ENCODE data around the gene VIT.
"Not testable (repeated sequence)": the region's sequence is repeated elsewhere in the genome, so short reads cannot be mapped to it uniquely, and the experiment has no call there.

Gene VIT

GRCh38 chr2:36680012-36680411 lies 16.5 kb upstream of the VIT start:
- DNase-seq, result no peak

- no peak for DNase-seq
Observed at GRCh38 chr2:36682562-36682961, 13.9 kb upstream of the VIT start.

GRCh38 chr2:36683002-36683401 lies 13.5 kb upstream of the VIT start:
- no peak for DNase-seq

DNA sequence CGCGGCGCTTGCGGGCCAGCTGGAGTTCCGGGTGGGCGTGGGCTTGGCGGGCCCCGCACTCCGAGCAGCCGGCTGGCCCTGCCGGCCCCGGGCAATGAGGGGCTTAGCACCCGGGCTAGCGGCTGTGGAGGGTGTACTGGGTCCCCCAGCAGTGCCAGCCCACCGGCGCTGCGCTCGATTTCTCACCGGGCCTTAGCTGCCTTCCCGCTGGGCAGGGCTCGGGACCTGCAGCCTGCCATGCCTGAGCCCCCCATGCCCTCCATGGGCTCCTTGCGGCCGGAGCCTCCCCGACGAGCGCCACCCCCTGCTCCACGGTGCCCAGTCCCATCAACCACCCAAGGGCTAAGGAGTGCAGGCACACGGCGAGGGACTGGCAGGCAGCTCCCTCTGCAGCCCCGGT lies 8.2 kb upstream of the VIT start:
- not testable (repeated sequence) for DNase-seq

GRCh38 chr2:36689013-36689412 lies 7.5 kb upstream of the VIT start:
- not testable (repeated sequence) for DNase-seq

DNA sequence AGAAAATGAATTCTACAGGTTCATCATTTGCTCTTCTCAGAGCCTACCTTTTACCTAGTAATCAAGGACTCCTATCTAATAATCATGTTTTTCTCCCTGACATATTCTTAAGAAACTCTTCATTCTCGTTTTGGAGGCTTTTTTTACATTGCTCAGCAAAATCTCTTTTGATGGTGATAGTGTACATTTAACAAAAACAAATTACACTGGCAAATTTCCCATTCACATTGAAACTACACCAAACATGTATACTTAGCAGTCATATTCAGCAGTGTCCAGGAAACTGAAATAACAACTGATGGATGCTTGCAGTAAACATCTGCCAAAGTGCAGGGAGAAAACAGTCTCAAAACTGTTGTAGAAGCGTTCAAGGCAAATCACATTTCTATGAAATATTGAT lies 4.4 kb upstream of the VIT start:
- no peak for DNase-seq

- DNase-seq, result no peak
Observed at GRCh38 chr2:36693825-36694224, 2.7 kb upstream of the VIT start.

DNA sequence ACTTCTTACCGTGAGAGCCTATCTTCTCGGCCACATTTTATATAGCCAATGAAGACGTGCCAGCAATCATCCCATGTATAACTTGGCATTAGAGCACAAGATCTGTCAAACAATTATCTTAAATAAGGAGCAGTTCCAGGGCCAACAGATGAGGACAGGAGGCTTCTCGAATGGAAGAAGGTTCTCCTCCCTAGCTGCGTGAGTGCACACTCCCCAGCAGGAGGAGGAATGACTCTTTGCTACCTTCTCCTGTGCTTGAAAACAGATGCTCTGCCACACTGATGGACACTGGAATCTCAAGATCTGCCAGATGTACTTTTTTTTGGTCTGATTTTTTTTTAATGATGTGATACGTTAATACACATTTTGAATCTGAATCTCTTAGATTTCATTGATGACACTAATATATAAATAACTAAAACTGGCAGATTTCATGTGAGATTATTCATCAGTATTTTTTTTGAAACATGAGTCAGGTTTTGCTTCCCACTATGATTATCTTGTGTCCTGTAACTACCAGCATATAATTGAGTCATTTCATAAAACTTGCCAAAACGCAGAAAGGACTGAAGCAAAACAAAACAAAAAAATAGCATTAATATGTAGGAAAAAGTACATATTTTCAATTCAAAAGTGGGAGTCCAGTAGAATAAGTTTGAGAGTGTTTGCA lies 626 bp upstream of the VIT start:
- DNase-seq, result no peak

- DNase-seq, result no peak
Observed at GRCh38 chr2:36697424-36698066, 1.0 kb downstream of the VIT start.

DNA sequence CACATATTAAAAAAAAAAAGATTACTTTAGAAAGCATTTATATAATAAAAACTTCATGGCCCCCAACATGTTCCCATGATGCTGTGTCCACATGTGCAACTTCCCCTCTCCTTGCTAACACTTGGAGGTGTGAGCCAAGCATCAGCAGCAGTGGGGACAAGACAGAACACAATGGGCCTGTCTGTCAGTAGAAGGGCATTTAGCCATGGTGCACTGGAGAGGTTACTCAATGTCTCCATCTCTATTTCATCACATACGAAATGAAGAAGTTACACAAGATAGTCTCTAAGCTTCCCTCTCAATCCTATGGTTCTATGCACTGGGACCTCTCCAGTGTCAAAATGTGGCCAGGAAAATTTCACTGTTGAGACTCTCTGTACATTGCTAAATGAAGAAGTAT lies 2.5 kb downstream of the VIT start:
- peak; percentile 25 for DNase-seq

DNA sequence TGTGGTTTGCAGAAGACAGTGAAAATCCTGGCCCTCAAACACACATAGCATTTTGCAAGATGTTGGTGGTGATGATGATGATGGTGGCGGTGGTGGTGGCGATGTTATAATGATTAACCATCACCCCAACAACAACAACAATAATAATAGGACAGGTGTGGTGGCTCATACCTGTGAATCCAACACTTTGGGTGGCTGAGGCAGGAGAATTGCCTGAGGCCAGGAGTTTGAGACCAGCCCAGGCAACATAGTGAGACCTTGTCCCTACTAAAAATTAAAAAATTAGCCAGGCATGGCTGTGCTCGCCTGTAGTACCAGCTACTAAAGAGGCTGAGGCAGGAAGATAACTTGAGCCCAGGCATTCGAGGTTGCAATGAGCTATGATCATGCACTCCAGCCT lies 3.8 kb downstream of the VIT start:
- DNase-seq, result no peak

- DNase-seq, result no peak
Observed at GRCh38 chr2:36701391-36701795, 4.9 kb downstream of the VIT start.

GRCh38 chr2:36701918-36702317 lies 5.4 kb downstream of the VIT start:
- DNase-seq, result no peak

DNA sequence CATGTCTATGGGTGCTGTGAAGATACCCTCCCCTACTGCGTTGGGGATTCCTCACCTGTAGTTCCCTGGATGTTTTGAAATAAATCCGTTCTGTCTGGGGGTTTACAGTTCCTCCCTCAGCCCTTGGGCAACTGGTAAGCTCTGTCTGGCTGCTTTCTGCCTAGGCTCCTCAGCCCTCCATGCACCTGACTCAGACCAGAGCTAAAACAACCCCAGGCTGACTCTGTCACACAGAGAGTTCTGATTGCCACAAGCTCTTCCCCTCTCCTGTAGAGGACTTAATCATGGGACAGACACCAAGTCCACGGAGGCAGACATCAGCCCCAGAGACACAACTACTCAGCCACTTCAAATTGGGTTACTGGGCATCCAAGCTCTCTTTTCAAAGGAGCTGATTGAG lies 6.3 kb downstream of the VIT start:
- DNase-seq, result no peak

DNA sequence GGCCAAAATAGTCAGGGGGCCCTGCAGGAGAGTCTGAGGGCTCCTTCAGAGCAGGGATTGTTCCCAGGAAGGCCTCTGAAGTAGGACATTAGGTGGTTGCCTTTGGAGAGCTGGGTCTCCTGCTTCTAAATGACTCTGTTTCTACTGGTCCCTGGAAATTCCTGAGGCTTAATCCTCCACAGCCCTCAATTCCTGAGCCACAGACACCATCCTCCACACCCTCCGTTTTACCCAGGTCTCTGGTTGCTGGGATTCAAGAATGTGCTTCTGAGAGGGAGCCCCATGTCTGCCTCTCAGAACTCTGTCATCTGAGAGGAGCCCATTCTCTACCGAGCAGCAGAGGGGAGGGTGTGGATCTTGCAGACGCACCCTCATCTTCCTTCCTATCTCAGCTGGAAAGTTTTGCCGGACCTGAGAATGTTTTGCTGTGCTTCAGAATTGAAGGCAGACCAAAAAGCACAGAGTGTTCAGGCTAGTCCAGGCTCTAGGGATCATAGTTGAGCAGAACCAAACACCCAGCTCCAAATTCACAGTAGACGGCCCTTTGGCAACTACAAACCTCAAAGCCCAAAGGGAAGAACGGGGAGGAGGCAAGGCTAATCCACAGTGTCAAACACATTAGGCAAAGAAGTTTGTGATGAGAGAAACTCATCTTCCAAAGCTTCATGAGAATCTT lies 8.1 kb downstream of the VIT start:
- no peak for DNase-seq

DNA sequence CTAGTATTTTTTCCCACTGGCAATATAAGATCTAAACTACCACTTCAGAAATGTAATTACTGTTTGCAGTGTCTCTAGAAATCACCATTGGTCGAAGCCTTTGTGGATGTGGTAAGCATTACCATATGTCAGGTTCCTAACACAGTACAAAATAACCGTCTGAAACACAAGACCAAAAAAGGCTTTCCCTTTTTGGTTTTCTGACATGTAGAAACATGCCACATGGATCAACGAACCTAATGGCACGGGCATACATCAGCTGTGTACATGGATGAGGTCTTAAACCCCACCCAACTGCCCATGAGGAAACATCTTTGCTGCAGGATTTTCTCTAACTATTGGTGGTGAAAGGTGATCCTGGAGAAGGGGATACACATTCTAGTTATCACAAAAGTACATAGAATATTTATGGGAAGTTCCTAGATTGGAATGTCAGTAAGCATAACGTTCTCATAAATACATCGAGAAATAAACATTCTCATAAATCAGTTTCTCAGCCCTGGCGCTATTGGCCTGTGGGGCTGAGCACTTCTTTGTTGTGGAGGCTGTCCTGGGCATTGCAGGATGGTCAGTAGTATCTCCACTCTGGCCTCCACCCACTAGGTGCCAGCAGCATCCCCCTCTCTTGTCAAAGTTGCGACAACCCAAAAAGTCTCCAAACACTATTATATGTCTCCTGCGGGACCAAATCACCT lies 9.0 kb downstream of the VIT start:
- no peak for DNase-seq

DNA sequence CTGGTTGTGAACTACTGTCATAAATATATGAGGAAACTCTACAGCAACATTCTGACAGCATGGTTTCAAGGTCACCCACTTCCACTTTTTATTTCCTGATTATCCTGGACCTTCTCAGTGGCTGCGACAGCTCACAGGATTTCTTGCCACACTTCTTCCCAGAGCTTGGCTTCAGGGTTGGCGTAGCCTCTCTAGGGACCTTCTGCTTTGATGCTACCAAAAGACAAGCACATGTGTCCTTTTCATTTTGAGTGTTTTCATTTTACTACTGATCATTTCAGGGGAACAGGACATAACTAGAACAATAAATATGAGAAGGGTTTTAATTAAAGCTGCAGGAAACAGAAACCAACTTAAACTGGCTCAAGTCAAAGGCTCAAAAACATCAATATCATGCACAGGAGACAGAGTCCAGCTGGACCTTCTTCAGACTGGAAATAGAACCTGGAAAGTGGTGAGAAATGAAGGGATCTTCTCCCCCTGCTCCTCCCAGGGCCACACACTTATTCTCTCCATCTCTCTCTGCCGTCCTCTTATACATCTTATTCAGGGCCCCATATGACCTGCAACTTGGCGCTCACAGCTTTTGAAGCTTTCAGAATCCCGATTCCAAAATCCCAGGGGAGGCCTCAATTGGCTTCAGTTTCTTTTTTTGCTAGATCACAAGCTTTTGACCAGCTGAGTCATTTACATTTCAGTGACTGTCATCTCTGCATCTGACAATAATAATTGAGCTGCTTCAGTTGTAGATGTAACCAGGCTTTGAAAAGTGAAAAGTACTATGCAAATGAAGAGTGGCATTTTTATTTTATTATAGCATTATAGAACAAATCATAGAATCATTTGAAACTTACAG lies 9.7 kb downstream of the VIT start:
- no peak for DNase-seq

GRCh38 chr2:36707050-36707449 lies 10.5 kb downstream of the VIT start:
- DNase-seq, result no peak

- DNase-seq, result no peak
Observed at GRCh38 chr2:36708041-36708741, 11.7 kb downstream of the VIT start.

DNA sequence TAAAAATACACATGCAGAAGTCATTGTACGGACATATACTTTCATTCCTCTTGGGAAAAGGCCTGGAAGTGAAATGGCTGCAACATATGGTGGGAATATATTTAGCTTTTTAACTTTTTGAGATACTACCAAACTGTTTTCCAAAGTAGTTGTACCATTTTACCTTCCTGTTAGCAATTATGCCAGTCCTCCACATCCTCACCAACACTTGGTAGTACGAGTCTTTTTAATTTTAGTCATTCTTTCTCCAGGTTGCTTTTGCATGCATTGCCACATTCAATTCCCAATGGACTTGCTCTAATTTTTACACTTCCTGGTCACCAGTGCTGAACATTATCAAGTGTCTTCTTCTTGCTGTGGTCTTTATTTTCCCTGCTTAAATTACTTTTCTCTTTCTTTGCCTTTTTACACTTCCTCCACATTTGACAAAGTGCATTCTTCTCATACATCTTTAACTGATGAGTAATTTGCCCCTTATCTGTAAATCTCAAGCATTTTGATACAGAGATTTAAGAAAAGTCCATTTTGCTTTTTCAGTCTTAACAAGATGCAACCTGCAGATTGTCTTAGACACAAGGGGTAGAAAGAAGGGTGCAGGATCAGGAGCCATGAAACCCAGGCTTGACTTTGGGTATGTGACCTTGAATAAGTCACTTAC lies 14.5 kb downstream of the VIT start:
- DNase-seq, result no peak

GRCh38 chr2:36711741-36712314 lies 15.3 kb downstream of the VIT start:
- DNase-seq, result no peak

Data from hematopoietic multipotent progenitor cell treated with erythropoietin and hydrocortisone succinate and interleukin-3 and kit ligand, for 8 days (in vitro differentiated cells).